NT2/D1 (cell line): ENCODE results near the gene PHF1.

Experiments used
- DNase-seq: peaks from one replicate; pipeline ENCODE4 v3.0.0-alpha.2; 2011; ENCODE audit warnings: low read depth, low spot score
- H3K27me3 ChIP-seq: 2 replicates; pipeline ENCODE4 v1.6.0; 2011; ENCODE audit warnings: mild to moderate bottlenecking; ENCODE audit not compliant: insufficient read length, insufficient read depth
- H3K36me3 ChIP-seq: 2 replicates; pipeline ENCODE4 v1.6.1; 2011; ENCODE audit warnings: mild to moderate bottlenecking, low read length, mixed read lengths; ENCODE audit not compliant: insufficient read depth, insufficient read length
- H3K4me1 ChIP-seq: 2 replicates; pipeline ENCODE4 v1.5.1; 2011; ENCODE audit not compliant: insufficient read depth, insufficient read length
- H3K4me3 ChIP-seq: 2 replicates; pipeline ENCODE4 v1.5.1; 2011; ENCODE audit warnings: low read depth; ENCODE audit not compliant: insufficient read length
- H3K9ac ChIP-seq: 2 replicates; pipeline ENCODE4 v1.6.0; 2011; ENCODE audit warnings: low read depth; ENCODE audit not compliant: insufficient read length
- H3K9me3 ChIP-seq: 2 replicates; pipeline ENCODE4 v1.5.1; 2011; ENCODE audit warnings: mild to moderate bottlenecking, low read length; ENCODE audit not compliant: insufficient read depth
- SUZ12 ChIP-seq: IDR thresholded peaks from 2 replicates; pipeline ENCODE4 v1.6.1; 2011; ENCODE audit not compliant: insufficient read length, insufficient read depth; ENCODE audit errors: extremely low read depth
- YY1 ChIP-seq: IDR thresholded peaks from 2 replicates; pipeline ENCODE4 v1.6.1; 2011; ENCODE audit not compliant: insufficient read length, insufficient read depth
- ZNF274 ChIP-seq: IDR thresholded peaks from 2 replicates; pipeline ENCODE4 v1.6.1; 2011; ENCODE audit warnings: mild to moderate bottlenecking, low read depth, low read length

PHF1 gene

GRCh38 chr6:33432546-33432945, 21.7 kb downstream of the PHF1 start:
- peaks cover 20% of the 10 kb centered on the region for H3K4me1 ChIP-seq
- no peak for TF ChIP-seq ZNF274
- no peak for TF ChIP-seq YY1
- no peak for TF ChIP-seq SUZ12
- H3K9ac ChIP-seq = peak overlapping the region; percentile 73
- DNase-seq = no peak
- H3K36me3 ChIP-seq = peaks cover 25% of the 10 kb centered on the region
- no peaks in the 10 kb centered on the region for H3K9me3 ChIP-seq
- H3K4me3 ChIP-seq = peak overlapping the region; percentile 39
- H3K27me3 ChIP-seq = no peaks in the 10 kb centered on the region

GRCh38 chr6:33433001-33433543, 22.3 kb downstream of the PHF1 start:
- peak overlapping the region; percentile 3 for H3K4me3 ChIP-seq
- H3K4me1 ChIP-seq = peaks cover 20% of the 10 kb centered on the region

GRCh38 chr6:33433544-33434191, 22.9 kb downstream of the PHF1 start:
- peaks cover 36% of the 10 kb centered on the region for H3K36me3 ChIP-seq
- H3K9ac ChIP-seq = peak overlapping the region; percentile 73
- H3K4me3 ChIP-seq = peak overlapping the region; percentile 3
- TF ChIP-seq ZNF274 = no peak
- no peak for TF ChIP-seq SUZ12
- TF ChIP-seq YY1 = no peak
- H3K4me1 ChIP-seq = peaks cover 15% of the 10 kb centered on the region
- H3K9me3 ChIP-seq = no peaks in the 10 kb centered on the region
- peak; percentile 52 for DNase-seq
- no peaks in the 10 kb centered on the region for H3K27me3 ChIP-seq

More at GRCh38 chr6:33433001-33433543, 22.3 kb downstream of the PHF1 start:
- Histone ChIP-seq H3K27me3 (no peaks in the 10 kb centered on the region), H3K9me3 (no peaks in the 10 kb centered on the region), H3K36me3 (peaks cover 30% of the 10 kb centered on the region), H3K9ac (peak overlapping the region; percentile 73)
- TF ChIP-seq YY1 (no peak), ZNF274 (no peak), SUZ12 (no peak)
- DNase-seq = no peak

- TF ChIP-seq YY1 (no peak), SUZ12 (no peak), ZNF274 (no peak)
- Histone ChIP-seq H3K4me3 (no peak overlapping the region), H3K9ac (peak overlapping the region; percentile 44), H3K27me3 (no peaks in the 10 kb centered on the region), H3K9me3 (no peaks in the 10 kb centered on the region), H3K36me3 (peaks cover 45% of the 10 kb centered on the region), H3K4me1 (peaks cover 10% of the 10 kb centered on the region)
- DNase-seq = no peak
Measured at GRCh38 chr6:33434961-33435360, 24.1 kb downstream of the PHF1 start.

GRCh38 chr6:33437666-33438065, 26.9 kb downstream of the PHF1 start:
- TF ChIP-seq YY1 (no peak), SUZ12 (no peak)
- Histone ChIP-seq H3K4me3 (no peak overlapping the region), H3K9ac (no peak overlapping the region), H3K27me3 (no peaks in the 10 kb centered on the region), H3K4me1 (peaks cover 4% of the 10 kb centered on the region), H3K36me3 (peaks cover 71% of the 10 kb centered on the region), H3K9me3 (no peaks in the 10 kb centered on the region)
- no peak for DNase-seq

GRCh38 chr6:33438978-33439594, 28.3 kb downstream of the PHF1 start:
- no peaks in the 10 kb centered on the region for H3K9me3 ChIP-seq
- no peak overlapping the region for H3K4me3 ChIP-seq
- H3K9ac ChIP-seq = no peak overlapping the region
- H3K4me1 ChIP-seq = peaks cover 4% of the 10 kb centered on the region
- H3K36me3 ChIP-seq = peaks cover 83% of the 10 kb centered on the region
- TF ChIP-seq YY1 (no peak), SUZ12 (no peak), ZNF274 (no peak)
- no peaks in the 10 kb centered on the region for H3K27me3 ChIP-seq
- no peak for DNase-seq

- Histone ChIP-seq H3K36me3 (peaks cover 91% of the 10 kb centered on the region), H3K9ac (no peak overlapping the region), H3K4me3 (no peak overlapping the region), H3K27me3 (no peaks in the 10 kb centered on the region), H3K4me1 (peaks cover 2% of the 10 kb centered on the region), H3K9me3 (no peaks in the 10 kb centered on the region)
- TF ChIP-seq SUZ12 (no peak), YY1 (no peak), ZNF274 (no peak)
- no peak for DNase-seq
Measured at GRCh38 chr6:33439956-33440648, 29.3 kb downstream of the PHF1 start.
